HG02973 (cell line): Measurements from ENCODE around the gene GBA3.

ENCODE experiments used
- ATAC-seq: cut with Tn5 transposase; IDR thresholded peaks from one replicate; pipeline ENCODE4 v1.9.1; 2021; ENCODE audit warnings: moderate library complexity; ENCODE audit not compliant: unreplicated experiment

Gene GBA3

GRCh38 chr4:22692736-22693135 lies at the start of gene GBA3:
TSS of gene GBA3 (plus strand) at chr4:22692937.
- ATAC-seq, result no peak

GRCh38 chr4:22643952-22644351 lies 48.8 kb upstream of the GBA3 start:
- ATAC-seq, result no peak

GRCh38 chr4:22645481-22646182 lies 47.1 kb upstream of the GBA3 start:
- no peak for ATAC-seq

- ATAC-seq, result no peak
Observed at GRCh38 chr4:22648996-22649395, 43.7 kb upstream of the GBA3 start.

GRCh38 chr4:22650771-22651170 lies 42.0 kb upstream of the GBA3 start:
- no peak for ATAC-seq

- ATAC-seq, result no peak
Observed at GRCh38 chr4:22653752-22654151, 39.0 kb upstream of the GBA3 start.

- ATAC-seq, result no peak
Observed at GRCh38 chr4:22661443-22661842, 31.3 kb upstream of the GBA3 start.

GRCh38 chr4:22667332-22667940 lies 25.3 kb upstream of the GBA3 start:
- no peak for ATAC-seq

GRCh38 chr4:22668301-22668700 lies 24.4 kb upstream of the GBA3 start:
- no peak for ATAC-seq

GRCh38 chr4:22668702-22669101 lies 24.0 kb upstream of the GBA3 start:
- ATAC-seq, result no peak

- no peak for ATAC-seq
Observed at GRCh38 chr4:22670956-22671355, 21.8 kb upstream of the GBA3 start.

- ATAC-seq, result no peak
Observed at GRCh38 chr4:22672519-22672918, 20.2 kb upstream of the GBA3 start.

GRCh38 chr4:22672944-22673343 lies 19.8 kb upstream of the GBA3 start:
- no peak for ATAC-seq

GRCh38 chr4:22674700-22675099 lies 18.0 kb upstream of the GBA3 start:
- ATAC-seq, result no peak

GRCh38 chr4:22676063-22676462 lies 16.7 kb upstream of the GBA3 start:
- ATAC-seq, result no peak

GRCh38 chr4:22677780-22678179 lies 15.0 kb upstream of the GBA3 start:
- no peak for ATAC-seq

- ATAC-seq, result no peak
Observed at GRCh38 chr4:22678940-22679854, 13.5 kb upstream of the GBA3 start.

- ATAC-seq, result no peak
Observed at GRCh38 chr4:22680065-22680642, 12.6 kb upstream of the GBA3 start.

- no peak for ATAC-seq
Observed at GRCh38 chr4:22683726-22684125, 9.0 kb upstream of the GBA3 start.

- ATAC-seq, result no peak
Observed at GRCh38 chr4:22686141-22686540, 6.6 kb upstream of the GBA3 start.

GRCh38 chr4:22688236-22688635 lies 4.5 kb upstream of the GBA3 start:
- no peak for ATAC-seq
